ENCODE measurements around the gene RASAL1. TPM values are rescaled to one million over a fixed set of nuclear protein-coding genes. Genes with fewer than 3 reads are reported as not detected.

The RASAL1 gene
- total RNA-seq, 1 experiment from 2014 or later, result 8.1 TPM

GRCh38 chr12:113146999-113147398 lies 11.4 kb upstream of the RASAL1 start (continued):
- TF ChIP-seq, protein P1, sequence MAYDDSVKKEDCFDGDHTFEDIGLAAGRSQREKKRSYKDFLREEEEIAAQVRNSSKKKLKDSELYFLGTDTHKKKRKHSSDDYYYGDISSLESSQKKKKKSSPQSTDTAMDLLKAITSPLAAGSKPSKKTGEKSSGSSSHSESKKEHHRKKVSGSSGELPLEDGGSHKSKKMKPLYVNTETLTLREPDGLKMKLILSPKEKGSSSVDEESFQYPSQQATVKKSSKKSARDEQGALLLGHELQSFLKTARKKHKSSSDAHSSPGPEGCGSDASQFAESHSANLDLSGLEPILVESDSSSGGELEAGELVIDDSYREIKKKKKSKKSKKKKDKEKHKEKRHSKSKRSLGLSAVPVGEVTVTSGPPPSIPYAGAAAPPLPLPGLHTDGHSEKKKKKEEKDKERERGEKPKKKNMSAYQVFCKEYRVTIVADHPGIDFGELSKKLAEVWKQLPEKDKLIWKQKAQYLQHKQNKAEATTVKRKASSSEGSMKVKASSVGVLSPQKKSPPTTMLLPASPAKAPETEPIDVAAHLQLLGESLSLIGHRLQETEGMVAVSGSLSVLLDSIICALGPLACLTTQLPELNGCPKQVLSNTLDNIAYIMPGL (CRISPR knock-in tag; IDR thresholded peaks at IDR 0.05), result no peak
- TF ChIP-seq, protein P2, sequence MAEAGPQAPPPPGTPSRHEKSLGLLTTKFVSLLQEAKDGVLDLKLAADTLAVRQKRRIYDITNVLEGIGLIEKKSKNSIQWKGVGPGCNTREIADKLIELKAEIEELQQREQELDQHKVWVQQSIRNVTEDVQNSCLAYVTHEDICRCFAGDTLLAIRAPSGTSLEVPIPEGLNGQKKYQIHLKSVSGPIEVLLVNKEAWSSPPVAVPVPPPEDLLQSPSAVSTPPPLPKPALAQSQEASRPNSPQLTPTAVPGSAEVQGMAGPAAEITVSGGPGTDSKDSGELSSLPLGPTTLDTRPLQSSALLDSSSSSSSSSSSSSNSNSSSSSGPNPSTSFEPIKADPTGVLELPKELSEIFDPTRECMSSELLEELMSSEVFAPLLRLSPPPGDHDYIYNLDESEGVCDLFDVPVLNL (CRISPR knock-in tag; IDR thresholded peaks at IDR 0.05; ENCODE audit: borderline replicate concordance, low read depth), result no peak
- TF ChIP-seq CREB1 (CRISPR knock-in tag; IDR thresholded peaks at IDR 0.05), result no peak
- TF ChIP-seq, protein P3, sequence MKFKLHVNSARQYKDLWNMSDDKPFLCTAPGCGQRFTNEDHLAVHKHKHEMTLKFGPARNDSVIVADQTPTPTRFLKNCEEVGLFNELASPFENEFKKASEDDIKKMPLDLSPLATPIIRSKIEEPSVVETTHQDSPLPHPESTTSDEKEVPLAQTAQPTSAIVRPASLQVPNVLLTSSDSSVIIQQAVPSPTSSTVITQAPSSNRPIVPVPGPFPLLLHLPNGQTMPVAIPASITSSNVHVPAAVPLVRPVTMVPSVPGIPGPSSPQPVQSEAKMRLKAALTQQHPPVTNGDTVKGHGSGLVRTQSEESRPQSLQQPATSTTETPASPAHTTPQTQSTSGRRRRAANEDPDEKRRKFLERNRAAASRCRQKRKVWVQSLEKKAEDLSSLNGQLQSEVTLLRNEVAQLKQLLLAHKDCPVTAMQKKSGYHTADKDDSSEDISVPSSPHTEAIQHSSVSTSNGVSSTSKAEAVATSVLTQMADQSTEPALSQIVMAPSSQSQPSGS (CRISPR knock-in tag; IDR thresholded peaks at IDR 0.05; ENCODE audit: borderline replicate concordance, low read depth), result no peak
- no peak for TF ChIP-seq ELF4 (CRISPR knock-in tag; IDR thresholded peaks at IDR 0.05; ENCODE audit: low read depth)
- no peak for TF ChIP-seq ZNF423 (CRISPR knock-in tag; IDR thresholded peaks at IDR 0.05)
- TF ChIP-seq ZNF671 (CRISPR knock-in tag; IDR thresholded peaks at IDR 0.05), result no peak
- TF ChIP-seq ESRRA (CRISPR knock-in tag; IDR thresholded peaks at IDR 0.05; ENCODE audit: borderline replicate concordance), result no peak
- TF ChIP-seq GABPB1 (CRISPR knock-in tag; IDR thresholded peaks at IDR 0.05), result no peak

- H3K4me3 Mint-ChIP-seq, result no peak overlapping the region
- ATAC-seq, result no peak
- peaks cover 18% of the 10 kb centered on the region for H3K4me1 Mint-ChIP-seq
- ChIA-PET POLR2A (no interaction called here), CTCF (interaction anchor here (0.8 to 1.1 kb wide), 2 partner anchors 16 to 140 kb away, joined by 3 to 5 read pairs; no protein-coding TSS in a partner anchor)
- H3K27ac Mint-ChIP-seq, result no peak overlapping the region
- peaks cover 21% of the 10 kb centered on the region for H3K27me3 Mint-ChIP-seq (ENCODE audit: low read depth)
- TF ChIP-seq NR3C1 (CRISPR knock-in tag; conservative IDR thresholded peaks at IDR 0.05; ENCODE audit: low read depth), result no peak
- peaks cover 5% of the 10 kb centered on the region; the same call in 1 of the 2 replicates for H3K36me3 Mint-ChIP-seq
- DNase-seq (ENCODE audit: low spot score), result no peak
- peaks cover 6% of the 10 kb centered on the region for H3K9me3 Mint-ChIP-seq
These were observed 10.4 kb upstream of the RASAL1 start for GRCh38 chr12:113145720-113146551.

DNA sequence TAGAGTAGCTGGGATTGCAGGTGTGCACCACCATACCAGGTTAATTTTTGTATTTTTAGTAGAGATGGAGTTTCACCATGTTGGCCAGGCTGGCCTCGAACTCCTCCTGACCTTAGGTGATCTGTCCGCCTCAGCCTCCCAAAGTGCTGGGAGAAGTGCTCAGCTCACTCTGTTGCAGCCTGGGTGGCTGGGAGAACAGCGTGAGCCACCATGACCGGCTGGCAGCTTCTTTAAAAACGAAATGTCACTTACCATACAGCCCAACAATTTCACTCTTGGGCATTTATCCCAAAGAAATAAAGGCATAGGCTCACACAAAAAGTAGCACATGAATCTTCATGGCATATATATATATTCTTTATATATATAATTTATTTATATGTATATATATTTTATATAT lies 9.2 kb upstream of the RASAL1 start:
- POLR2A ChIA-PET, result no interaction called here
- peaks cover 10% of the 10 kb centered on the region for H3K27me3 Mint-ChIP-seq (ENCODE audit: low read depth)
- no peak overlapping the region for H3K27ac Mint-ChIP-seq
- H3K9me3 Mint-ChIP-seq, result peaks cover 6% of the 10 kb centered on the region
- DNase-seq (ENCODE audit: low spot score) (no peak), ATAC-seq (no peak)
- H3K36me3 Mint-ChIP-seq, result peaks cover 5% of the 10 kb centered on the region; the same call in 1 of the 2 replicates
- H3K4me3 Mint-ChIP-seq, result no peak overlapping the region
- CTCF ChIA-PET, result interaction anchor here (0.7 to 1.2 kb wide), 4 partner anchors 9 to 139 kb away, joined by 3 to 10 read pairs (median 4); partner anchors contain the start of gene RASAL1
- H3K4me1 Mint-ChIP-seq, result peaks cover 9% of the 10 kb centered on the region
- TF ChIP-seq ZNF121 (CRISPR knock-in tag; IDR thresholded peaks at IDR 0.05), result no peak
- TF ChIP-seq ZNF423 (CRISPR knock-in tag; IDR thresholded peaks at IDR 0.05), result no peak
- TF ChIP-seq E2F1 (CRISPR knock-in tag; IDR thresholded peaks at IDR 0.05), result no peak
- TF ChIP-seq, protein P4, sequence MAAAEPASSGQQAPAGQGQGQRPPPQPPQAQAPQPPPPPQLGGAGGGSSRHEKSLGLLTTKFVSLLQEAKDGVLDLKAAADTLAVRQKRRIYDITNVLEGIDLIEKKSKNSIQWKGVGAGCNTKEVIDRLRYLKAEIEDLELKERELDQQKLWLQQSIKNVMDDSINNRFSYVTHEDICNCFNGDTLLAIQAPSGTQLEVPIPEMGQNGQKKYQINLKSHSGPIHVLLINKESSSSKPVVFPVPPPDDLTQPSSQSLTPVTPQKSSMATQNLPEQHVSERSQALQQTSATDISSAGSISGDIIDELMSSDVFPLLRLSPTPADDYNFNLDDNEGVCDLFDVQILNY (CRISPR knock-in tag; IDR thresholded peaks at IDR 0.05), result no peak
- TF ChIP-seq, protein P5, sequence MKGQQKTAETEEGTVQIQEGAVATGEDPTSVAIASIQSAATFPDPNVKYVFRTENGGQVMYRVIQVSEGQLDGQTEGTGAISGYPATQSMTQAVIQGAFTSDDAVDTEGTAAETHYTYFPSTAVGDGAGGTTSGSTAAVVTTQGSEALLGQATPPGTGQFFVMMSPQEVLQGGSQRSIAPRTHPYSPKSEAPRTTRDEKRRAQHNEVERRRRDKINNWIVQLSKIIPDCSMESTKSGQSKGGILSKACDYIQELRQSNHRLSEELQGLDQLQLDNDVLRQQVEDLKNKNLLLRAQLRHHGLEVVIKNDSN (CRISPR knock-in tag; IDR thresholded peaks at IDR 0.05), result no peak
- TF ChIP-seq, protein P6, sequence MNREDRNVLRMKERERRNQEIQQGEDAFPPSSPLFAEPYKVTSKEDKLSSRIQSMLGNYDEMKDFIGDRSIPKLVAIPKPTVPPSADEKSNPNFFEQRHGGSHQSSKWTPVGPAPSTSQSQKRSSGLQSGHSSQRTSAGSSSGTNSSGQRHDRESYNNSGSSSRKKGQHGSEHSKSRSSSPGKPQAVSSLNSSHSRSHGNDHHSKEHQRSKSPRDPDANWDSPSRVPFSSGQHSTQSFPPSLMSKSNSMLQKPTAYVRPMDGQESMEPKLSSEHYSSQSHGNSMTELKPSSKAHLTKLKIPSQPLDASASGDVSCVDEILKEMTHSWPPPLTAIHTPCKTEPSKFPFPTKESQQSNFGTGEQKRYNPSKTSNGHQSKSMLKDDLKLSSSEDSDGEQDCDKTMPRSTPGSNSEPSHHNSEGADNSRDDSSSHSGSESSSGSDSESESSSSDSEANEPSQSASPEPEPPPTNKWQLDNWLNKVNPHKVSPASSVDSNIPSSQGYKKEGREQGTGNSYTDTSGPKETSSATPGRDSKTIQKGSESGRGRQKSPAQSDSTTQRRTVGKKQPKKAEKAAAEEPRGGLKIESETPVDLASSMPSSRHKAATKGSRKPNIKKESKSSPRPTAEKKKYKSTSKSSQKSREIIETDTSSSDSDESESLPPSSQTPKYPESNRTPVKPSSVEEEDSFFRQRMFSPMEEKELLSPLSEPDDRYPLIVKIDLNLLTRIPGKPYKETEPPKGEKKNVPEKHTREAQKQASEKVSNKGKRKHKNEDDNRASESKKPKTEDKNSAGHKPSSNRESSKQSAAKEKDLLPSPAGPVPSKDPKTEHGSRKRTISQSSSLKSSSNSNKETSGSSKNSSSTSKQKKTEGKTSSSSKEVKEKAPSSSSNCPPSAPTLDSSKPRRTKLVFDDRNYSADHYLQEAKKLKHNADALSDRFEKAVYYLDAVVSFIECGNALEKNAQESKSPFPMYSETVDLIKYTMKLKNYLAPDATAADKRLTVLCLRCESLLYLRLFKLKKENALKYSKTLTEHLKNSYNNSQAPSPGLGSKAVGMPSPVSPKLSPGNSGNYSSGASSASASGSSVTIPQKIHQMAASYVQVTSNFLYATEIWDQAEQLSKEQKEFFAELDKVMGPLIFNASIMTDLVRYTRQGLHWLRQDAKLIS (CRISPR knock-in tag; IDR thresholded peaks at IDR 0.05; ENCODE audit: borderline replicate concordance), result no peak
- TF ChIP-seq, protein P7, sequence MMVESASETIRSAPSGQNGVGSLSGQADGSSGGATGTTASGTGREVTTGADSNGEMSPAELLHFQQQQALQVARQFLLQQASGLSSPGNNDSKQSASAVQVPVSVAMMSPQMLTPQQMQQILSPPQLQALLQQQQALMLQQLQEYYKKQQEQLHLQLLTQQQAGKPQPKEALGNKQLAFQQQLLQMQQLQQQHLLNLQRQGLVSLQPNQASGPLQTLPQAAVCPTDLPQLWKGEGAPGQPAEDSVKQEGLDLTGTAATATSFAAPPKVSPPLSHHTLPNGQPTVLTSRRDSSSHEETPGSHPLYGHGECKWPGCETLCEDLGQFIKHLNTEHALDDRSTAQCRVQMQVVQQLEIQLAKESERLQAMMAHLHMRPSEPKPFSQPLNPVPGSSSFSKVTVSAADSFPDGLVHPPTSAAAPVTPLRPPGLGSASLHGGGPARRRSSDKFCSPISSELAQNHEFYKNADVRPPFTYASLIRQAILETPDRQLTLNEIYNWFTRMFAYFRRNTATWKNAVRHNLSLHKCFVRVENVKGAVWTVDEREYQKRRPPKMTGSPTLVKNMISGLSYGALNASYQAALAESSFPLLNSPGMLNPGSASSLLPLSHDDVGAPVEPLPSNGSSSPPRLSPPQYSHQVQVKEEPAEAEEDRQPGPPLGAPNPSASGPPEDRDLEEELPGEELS (CRISPR knock-in tag; IDR thresholded peaks at IDR 0.05), result no peak
- no peak for TF ChIP-seq TEAD1 (CRISPR knock-in tag; IDR thresholded peaks at IDR 0.05)
- TF ChIP-seq PRRX2 (CRISPR knock-in tag; IDR thresholded peaks at IDR 0.05), result no peak
